Raji (cell line): ENCODE measurements around the gene TTLL6.

ENCODE experiments used
- POLR2A ChIP-seq: IDR thresholded peaks from 2 replicates; pipeline ENCODE4 v1.6.1; 2011; ENCODE audit warnings: low read depth, low read length, control low read depth; ENCODE audit not compliant: insufficient read depth

Gene TTLL6

DNA sequence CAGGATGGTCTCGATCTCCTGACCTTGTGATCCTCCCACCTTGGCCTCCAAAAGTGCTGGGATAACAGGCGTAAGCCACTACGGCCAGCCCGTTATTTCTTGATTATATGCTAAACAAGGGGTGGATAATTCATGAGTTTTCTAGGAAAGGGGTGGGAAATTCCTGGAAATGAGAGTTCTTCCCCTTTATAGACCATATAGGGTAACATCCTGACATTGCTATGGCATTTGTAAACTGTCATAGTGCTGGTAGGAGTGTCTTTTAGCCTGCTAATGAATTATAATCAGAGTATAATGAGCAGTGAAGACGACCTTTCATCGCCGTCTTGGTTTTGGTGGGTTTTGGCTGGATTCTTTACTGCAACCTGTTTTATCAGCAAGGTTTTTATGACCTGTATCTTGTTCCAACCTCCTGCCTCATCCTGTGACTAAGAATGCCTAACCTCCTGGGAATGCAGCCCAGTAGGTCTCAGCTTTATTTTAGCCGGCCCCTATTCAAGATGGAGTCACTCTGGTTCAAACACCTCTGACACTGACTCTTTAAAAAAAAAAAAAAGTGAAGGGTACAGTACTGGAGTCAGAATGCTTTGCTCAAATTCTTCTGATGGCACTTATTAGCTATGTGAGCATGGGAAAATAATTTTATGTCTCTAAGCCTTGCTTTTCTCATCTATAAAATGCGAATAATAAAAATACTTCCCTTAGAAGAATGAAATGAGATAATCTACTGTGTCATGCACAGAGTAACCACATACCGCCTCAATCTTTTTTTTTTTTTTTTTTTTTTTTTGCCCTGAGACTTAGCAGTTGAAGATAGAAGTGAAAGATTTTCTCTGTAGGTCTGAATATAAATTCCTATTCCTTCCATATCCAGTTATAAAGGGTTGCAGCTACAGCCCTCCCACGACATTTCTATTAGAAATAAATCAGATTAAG, 8.7 kb upstream of the TTLL6 start:
- no peak for TF ChIP-seq POLR2A

DNA sequence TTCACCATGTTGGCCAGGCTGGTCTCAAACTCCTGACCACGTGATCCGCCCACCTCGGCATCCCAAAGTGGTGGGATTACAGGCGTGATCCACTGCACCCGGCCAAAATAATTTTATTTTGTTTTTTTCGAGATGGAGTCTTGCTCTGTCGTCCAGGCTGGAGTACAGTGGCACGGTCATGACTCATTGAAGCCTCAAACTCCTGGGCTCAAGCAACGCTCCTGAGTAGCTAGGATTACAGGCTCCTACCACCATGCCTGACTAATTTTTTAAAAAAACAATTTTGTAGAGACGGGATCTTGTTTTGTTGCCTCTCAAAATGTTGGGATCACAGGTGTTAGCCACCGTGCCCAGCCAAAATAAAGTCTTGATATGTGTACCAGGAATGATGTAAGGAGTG, 2.4 kb upstream of the TTLL6 start:
- TF ChIP-seq POLR2A: no peak

DNA sequence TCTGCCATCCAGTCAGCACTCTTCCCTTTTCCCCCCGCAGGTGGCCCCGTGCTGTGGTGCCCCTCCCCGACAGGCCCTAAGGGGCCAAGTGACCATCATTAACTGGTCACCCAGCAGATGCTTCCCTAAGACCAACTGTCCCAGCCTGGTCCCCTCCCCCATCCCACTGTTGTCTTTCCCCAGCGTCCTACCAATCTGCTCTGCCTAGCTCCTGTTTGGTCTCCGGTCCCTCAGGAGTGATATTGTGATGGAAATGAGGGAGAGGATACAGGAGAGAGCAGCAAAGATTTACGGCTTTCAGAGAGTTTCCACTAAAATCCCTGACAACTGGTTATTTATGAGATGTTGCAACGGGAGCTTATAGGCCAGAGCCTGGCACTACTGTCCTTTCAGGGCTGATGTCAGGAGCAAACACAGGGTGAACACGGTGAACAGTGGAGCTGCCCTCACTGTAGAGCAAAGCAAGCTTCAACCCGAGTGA, 1.4 kb upstream of the TTLL6 start:
- TF ChIP-seq POLR2A: no peak

DNA sequence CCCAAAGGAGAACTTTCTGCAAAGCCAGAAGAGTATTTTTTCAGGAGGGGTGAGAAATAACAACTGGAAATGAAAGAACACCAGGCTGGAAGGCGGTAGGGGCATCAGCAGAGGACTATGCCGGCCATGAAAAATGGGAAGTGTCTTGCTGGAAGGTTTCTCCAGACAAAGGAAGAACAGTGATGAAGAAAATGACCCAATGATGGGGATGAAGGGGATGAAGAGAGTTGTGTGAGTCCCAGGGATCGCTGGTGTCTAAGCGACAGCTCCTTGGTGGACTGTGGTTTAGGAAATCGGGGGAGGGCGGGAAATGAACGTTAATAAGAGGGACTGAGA, 623 bp downstream of the TTLL6 start:
- no peak for TF ChIP-seq POLR2A

DNA sequence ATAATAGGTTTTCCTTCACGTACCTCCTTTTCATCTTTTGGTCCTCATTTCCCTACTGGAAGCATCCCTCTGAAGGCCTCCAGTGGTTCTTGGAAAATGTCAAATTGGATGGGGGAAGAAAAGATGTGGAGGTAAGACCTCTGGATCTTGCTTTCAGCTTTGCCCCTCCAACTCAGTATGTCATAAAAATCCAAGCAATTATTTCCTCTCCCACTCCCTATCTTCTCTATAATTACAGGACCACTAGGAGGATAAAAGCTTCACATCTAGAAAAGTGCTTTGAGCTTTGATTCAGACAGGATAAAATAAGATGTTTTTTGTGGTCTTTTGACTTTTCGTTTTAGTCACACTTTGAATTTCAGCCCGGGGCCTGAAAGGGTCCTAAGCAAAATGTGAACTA, 1.7 kb downstream of the TTLL6 start:
- no peak for TF ChIP-seq POLR2A

DNA sequence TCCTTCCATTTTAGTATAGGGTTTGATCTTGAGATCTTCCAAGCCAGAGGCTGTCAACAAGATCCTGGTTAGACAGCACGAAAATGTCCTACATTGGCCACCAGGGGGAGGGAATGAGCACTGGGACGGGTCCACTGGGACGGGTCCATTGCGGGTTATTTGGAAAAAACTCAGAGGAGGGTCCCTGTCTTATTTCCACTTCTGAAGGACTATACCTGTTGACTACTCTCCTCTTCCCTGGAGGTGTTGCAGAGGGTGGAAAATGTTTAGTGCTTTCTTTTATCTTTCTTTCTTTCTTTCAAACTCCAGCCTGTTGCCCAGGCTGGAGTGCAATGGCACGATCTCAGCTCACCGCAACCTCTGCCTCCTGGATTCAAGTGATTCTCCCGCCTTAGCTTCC, 2.5 kb downstream of the TTLL6 start:
- no peak for TF ChIP-seq POLR2A

DNA sequence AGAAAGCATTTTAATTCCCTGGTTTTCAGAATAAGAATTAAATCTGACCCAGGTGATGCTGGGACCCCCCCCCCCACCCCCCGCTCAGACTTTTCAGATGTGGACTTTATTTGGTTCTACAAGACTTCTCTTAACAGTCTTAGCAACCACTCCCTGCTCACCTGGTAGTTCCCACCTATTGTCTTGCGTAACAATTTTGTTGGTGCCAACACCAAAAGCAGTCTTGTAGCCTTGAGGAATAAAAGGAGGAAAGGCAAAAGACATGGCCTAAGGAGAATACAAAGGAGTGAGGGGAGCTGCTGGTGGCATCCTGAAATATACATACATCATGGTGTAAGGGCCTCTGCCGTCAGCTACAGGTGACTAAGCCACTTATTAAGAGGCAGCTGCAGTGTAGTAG, 5.0 kb downstream of the TTLL6 start:
- TF ChIP-seq POLR2A: no peak

DNA sequence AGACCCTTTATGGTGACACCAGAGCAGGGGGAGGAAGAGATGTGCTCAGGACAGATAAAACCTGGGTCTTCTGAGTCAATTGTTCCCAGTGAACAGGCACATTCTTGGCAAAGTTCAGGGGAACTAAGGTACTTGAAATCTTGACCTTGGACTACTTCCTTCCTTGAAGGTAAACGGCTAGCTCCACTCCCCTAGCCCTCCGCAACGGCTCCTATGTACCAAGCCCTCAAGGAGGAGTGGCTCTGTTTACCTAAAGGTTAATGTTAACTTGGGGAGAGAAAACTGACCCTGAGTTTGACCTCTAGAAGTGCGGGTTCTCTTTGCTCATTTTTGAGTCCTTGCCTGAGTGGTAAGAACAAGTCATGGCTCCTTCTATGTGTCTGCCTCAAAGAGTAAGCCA, 7.8 kb downstream of the TTLL6 start:
- no peak for TF ChIP-seq POLR2A

DNA sequence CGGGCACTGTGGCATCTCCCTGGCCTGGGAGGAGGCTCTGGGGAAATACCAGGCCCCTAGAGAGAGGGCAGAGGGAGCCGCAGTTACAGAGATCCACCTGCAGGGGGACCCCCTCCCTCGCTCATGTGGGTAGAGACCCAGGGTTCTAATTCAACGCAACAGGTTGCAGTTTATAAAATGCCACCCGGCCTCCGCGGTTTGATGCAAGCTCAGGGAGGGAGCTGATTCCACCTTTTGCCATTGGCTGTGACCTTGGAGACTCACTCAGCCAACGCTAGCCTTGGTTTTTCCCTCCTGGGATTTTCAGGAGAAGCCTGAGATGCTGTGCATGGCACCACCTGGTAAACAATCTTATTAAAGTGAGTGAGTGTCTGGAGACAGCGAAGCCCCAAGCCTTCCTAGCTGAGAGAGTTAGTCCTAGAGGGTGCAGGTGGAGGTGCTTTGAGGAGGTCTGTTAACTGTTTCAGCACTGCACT, 12.1 kb downstream of the TTLL6 start:
- TF ChIP-seq POLR2A: no peak

DNA sequence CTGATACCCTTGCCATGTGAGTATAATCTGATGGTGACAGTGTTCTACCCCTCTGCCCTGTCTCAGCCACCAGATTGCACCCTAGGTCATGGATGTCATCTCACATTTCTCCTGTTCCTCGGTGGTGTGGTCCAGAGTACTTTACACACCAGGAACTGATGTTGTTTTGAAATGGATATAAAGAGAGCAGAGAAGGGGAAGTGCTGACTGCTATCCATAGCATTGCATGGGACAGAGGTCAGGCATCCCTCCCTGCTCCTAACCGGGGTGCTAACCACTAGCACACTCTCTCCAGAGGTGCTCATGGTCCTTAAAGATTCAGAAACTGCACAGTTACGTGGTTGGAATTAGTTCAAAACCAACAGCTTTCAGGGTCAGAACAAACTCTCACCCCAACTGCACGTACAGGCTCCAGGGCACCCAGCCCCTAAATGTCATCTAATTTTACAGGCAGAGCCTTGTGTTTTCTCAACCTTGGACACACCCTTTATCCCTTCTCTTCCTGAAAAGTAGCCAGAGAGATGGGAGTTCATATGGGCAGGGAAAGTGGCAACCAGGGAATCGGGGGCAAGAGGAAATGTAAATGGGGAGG, 16.3 kb downstream of the TTLL6 start:
- TF ChIP-seq POLR2A: no peak

DNA sequence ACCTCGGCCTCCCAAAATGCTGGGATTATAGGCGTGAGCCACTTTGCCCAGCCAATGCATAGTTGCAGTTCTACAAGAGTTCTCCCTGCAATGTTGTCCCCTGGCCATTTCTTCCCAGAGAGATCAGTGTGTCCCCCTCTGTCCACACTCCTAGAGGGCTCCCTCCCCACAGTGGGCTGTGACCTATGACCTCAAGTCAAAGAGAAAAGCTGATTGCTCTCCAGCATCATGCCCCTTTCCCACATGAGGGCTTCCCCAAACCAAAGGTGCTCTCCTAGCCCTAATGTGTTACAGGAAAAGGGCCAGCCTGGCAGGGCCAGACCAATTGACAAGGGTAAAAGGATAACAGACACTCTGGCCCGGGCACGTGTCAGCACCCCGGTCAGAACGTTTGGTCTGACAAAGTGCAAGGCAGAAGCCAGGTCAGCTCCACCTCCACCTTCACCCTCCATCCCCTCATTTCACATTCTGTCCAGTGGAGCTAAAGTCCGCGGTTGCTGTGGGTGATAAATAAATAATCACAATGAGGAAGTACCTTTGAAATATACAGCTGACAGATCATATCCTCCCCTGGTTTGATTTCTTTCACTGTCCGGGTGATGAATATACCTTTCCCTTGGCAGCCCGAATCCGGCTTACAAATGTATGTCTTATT, 17.8 kb downstream of the TTLL6 start:
- no peak for TF ChIP-seq POLR2A

DNA sequence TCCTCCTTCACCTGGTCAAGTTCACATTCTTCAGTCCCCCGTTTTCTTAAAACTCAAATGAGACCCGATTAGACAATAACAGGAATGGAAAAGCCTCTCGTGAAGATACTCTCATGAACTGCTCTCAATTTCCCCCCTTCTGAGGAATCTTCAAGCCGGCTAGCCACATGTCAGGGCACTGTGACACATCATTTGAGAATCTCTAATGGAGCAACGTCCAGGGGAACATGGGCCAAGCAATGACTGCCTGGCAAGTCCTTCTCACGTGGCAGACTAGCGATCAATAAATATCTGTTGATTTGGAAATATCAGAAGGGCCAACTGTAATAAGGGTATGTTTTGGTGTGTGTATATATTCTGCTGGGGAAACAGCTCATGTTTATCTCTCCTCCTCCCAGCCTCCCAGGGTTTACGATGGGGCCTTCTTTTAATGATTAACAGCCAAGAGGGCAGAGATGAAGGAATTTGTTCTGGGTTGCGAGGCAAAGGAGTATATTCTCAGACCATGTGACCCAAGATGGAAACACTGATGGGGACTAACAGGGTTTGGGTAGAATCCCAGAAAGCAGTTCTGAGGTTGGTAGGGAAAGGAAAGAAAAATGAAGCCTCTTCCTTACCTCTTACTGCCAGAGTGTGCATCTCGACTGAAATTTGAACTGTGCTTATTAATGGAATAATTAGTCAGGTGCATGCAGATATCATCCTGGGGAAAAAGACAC, 21.4 kb downstream of the TTLL6 start:
- TF ChIP-seq POLR2A: no peak

DNA sequence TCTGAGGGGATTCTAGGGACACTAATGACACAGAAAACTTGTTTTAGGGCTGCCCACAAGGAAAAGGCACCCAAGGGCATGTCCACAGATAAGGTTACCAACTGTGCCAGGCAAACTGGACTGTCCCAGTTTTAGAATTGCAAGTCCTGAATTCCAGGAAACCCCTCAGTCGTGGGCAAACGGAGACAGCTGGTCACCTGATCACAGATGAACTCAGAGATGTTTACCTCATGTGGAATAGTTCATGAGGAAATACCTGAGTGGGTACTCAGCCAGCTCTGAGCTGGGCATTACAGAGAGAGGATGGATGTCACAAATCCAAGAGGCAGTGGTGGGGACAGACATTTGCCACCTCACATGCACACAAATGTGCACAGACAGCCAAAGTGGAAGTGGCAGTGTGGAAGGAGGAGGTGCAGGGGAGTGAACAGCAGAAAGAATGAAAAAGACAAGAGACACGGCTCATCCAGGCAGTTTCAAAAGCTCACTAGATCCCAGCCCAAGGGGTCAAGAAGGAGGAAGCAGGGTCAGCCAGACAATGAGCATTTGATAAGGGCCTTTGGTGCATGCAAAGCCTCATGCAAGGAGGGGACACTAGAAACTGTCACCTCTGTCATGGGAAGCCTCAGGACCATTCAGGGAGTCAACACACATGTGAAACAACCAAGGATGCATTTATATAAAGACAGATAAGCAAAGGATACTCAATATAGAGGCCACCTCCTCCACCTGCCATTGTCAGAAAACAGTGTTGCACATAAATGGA, 24.8 kb downstream of the TTLL6 start:
- TF ChIP-seq POLR2A: no peak
